Gastroesophageal sphincter (tissue), 4 donors: ENCODE measurements around the gene CAMKMT. TPM values are rescaled to one million over a fixed set of nuclear protein-coding genes. Genes with fewer than 3 reads are reported as not detected.
A peak's percentile ranks its signal among the peaks of the same experiment; 100 is the strongest.

ENCODE experiments used
- ATAC-seq: fragments of 150-250 bp; one replicate; pipeline ENCODE4 v1.9.1; 2016; ENCODE audit warnings: mild to moderate bottlenecking, moderate library complexity
- H3K27ac ChIP-seq, 4 donors: fragments of 200-600 bp; sonication (generic) in 3 of 4; 1 replicate in 3 of 4; 2 replicates in 1 of 4; pipeline ENCODE4 v1.5.1; 2016 to 2019
- H3K27me3 ChIP-seq: fragments of 200-600 bp; sonication (generic); one replicate; pipeline ENCODE4 v1.5.1; 2019
- H3K36me3 ChIP-seq, 2 donors: fragments of 200-600 bp; sonication (generic); one replicate each; pipeline ENCODE4 v1.5.1; 2019; ENCODE audit warnings: control low read depth in 1 of 2
- H3K4me1 ChIP-seq, 3 donors: fragments of 200-600 bp; sonication (generic); 1 replicate in 2 of 3; 2 replicates in 1 of 3; pipeline ENCODE4 v1.5.1; 2016 to 2019; ENCODE audit warnings: control low read depth in 2 of 3
- H3K4me3 ChIP-seq, 2 donors: fragments of 200-600 bp; sonication (generic); one replicate each; pipeline ENCODE4 v1.5.1; 2019; ENCODE audit warnings: mild to moderate bottlenecking in 1 of 2, moderate library complexity in 1 of 2
- H3K9me3 ChIP-seq, 3 donors: fragments of 200-600 bp; sonication (generic); one replicate each; pipeline ENCODE4 v1.5.1; 2017 to 2019; ENCODE audit warnings: control low read depth in 2 of 3
- CTCF ChIP-seq, 4 experiments: fragments of 200-600 bp in 2 of 4; fragments of 450-650 bp in 2 of 4; sonication (generic) in 1 of 4; IDR thresholded peaks; one replicate each; pipeline ENCODE4 v1.5.1; 2017 to 2019; ENCODE audit warnings: antibody characterized with exemption in 4 of 4, mild to moderate bottlenecking in 2 of 4, moderate library complexity in 2 of 4
- EP300 ChIP-seq: sonication (generic); formaldehyde crosslinking; IDR thresholded peaks from one replicate; pipeline ENCODE4 v1.6.1; 2017; ENCODE audit warnings: antibody characterized with exemption, mild to moderate bottlenecking
- POLR2A ChIP-seq, 2 donors: fragments of 450-650 bp; IDR thresholded peaks; one replicate each; pipeline ENCODE4 v1.6.1; 2017; ENCODE audit warnings: antibody characterized with exemption in 2 of 2, mild to moderate bottlenecking in 2 of 2, moderate library complexity in 1 of 2
- POLR2AphosphoS5 ChIP-seq: sonication (generic); formaldehyde crosslinking; IDR thresholded peaks from one replicate; pipeline ENCODE4 v1.6.1; 2017; ENCODE audit warnings: antibody characterized with exemption
- WGBS, 2 donors: methylation state at CpG; one replicate each; pipeline ENCODE4 v1.1.5; 2018; ENCODE audit warnings: low coverage in 1 of 2; 5-methylcytosine and 5-hydroxymethylcytosine counted together
- total RNA-seq, 4 donors: library from RNA; depleted of rRNA; stranded (reverse); fragments of >200 nt; gene quantifications; one replicate each; pipeline ENCODE4 v1.1.0, GENCODE V29; 2016

CAMKMT gene
- total RNA-seq, 4 donors from 2014 or later, result 4.2 to 19.5 (median 11.0) TPM

- ATAC-seq, result no peak
- Histone ChIP-seq H3K27ac (no peak overlapping the region), H3K4me3 (no peak overlapping the region), H3K27me3 (no peaks in the 10 kb centered on the region), H3K9me3 (no peaks in the 10 kb centered on the region), H3K36me3 (no peaks in the 10 kb centered on the region), H3K4me1 (no peaks in the 10 kb centered on the region)
- TF ChIP-seq POLR2A (IDR thresholded peaks at IDR 0.05), result no peak
- TF ChIP-seq CTCF (IDR thresholded peaks at IDR 0.05), result no peak
- TF ChIP-seq POLR2AphosphoS5, result no peak
- no peak for TF ChIP-seq EP300
Observed at GRCh38 chr2:44470151-44470550, 108.4 kb downstream of the CAMKMT start.

GRCh38 chr2:44477657-44478414 is 116.1 kb downstream of the CAMKMT start:
- H3K4me3 ChIP-seq, result no peak overlapping the region
- 84 to 88% methylated on average over 3 of the region's 3 CpGs for WGBS, 2 donors

GRCh38 chr2:44479127-44479887 is 117.6 kb downstream of the CAMKMT start:
- Histone ChIP-seq H3K4me3 (no peak overlapping the region), H3K27ac (no peak overlapping the region), H3K27me3 (no peaks in the 10 kb centered on the region), H3K9me3 (no peaks in the 10 kb centered on the region), H3K36me3 (no peaks in the 10 kb centered on the region), H3K4me1 (no peaks in the 10 kb centered on the region)
- TF ChIP-seq EP300, result no peak
- no peak for TF ChIP-seq POLR2AphosphoS5
- peak; percentile 86 to 99 (median 95) for TF ChIP-seq CTCF (IDR thresholded peaks at IDR 0.05)
- TF ChIP-seq POLR2A (IDR thresholded peaks at IDR 0.05), result no peak
- 21 to 28% methylated on average over 5 of the region's 5 CpGs for WGBS, 2 donors
- peak; percentile 77 for ATAC-seq

More at GRCh38 chr2:44477657-44478414, 116.1 kb downstream of the CAMKMT start:
- Histone ChIP-seq H3K36me3 (no peaks in the 10 kb centered on the region), H3K27ac (no peak overlapping the region), H3K4me1 (no peaks in the 10 kb centered on the region), H3K9me3 (no peaks in the 10 kb centered on the region), H3K27me3 (no peaks in the 10 kb centered on the region)
- TF ChIP-seq CTCF (IDR thresholded peaks at IDR 0.05) (no peak), EP300 (no peak), POLR2AphosphoS5 (no peak), POLR2A (IDR thresholded peaks at IDR 0.05) (no peak)
- no peak for ATAC-seq

GRCh38 chr2:44480068-44480467 is 118.3 kb downstream of the CAMKMT start:
- no peaks in the 10 kb centered on the region for H3K27me3 ChIP-seq
- no peaks in the 10 kb centered on the region for H3K4me1 ChIP-seq
- H3K4me3 ChIP-seq, result no peak overlapping the region
- TF ChIP-seq CTCF (IDR thresholded peaks at IDR 0.05) (no peak), POLR2AphosphoS5 (no peak), EP300 (no peak), POLR2A (IDR thresholded peaks at IDR 0.05) (no peak)
- H3K27ac ChIP-seq, result no peak overlapping the region
- H3K9me3 ChIP-seq, result no peaks in the 10 kb centered on the region
- 83 to 91% methylated on average over 1 to 2 of the region's 2 CpGs for WGBS, 2 donors
- no peaks in the 10 kb centered on the region for H3K36me3 ChIP-seq
- ATAC-seq, result no peak
